ENCODE results near the gene C17orf75.
"Not testable (repeated sequence)": the region's sequence is repeated elsewhere in the genome, so short reads cannot be mapped to it uniquely, and the experiment has no call there.

Gene C17orf75

GRCh38 chr17:32319548-32319905 lies 22.4 kb downstream of the C17orf75 start:
- Histone ChIP-seq H4K91ac (ENCODE audit: low read length) (no peak overlapping the region), H3K4me3 (ENCODE audit: insufficient read depth in 1 of 2, low read depth in 1 of 2, low read length in 2 of 2) (no peak overlapping the region), H3K14ac (ENCODE audit: low read length in 2 of 2) (no peak overlapping the region), H3K9ac (ENCODE audit: low read length) (no peak overlapping the region), H3K4ac (ENCODE audit: low read depth in 1 of 2, low read length in 2 of 2) (no peak overlapping the region), H2BK15ac (ENCODE audit: low read depth, poor library complexity, severe bottlenecking) (no peak overlapping the region), H3K18ac (ENCODE audit: low read depth in 1 of 2, low read length in 2 of 2) (no peak overlapping the region), H2BK5ac (ENCODE audit: low read depth, low read length, poor library complexity, severe bottlenecking) (no peak overlapping the region), H3K27ac (ENCODE audit: low read length, poor library complexity, severe bottlenecking) (no peak overlapping the region), H3K23ac (ENCODE audit: low read length in 2 of 2) (no peak overlapping the region), H2BK12ac (ENCODE audit: low read length in 2 of 2) (no peak overlapping the region), H2AK5ac (ENCODE audit: low read length, severe bottlenecking) (no peak overlapping the region), H3K79me1 (replicated peaks; ENCODE audit: low read length, poor library complexity, severe bottlenecking) (no peaks in the 10 kb centered on the region), H3K4me2 (ENCODE audit: low read length, poor library complexity, severe bottlenecking) (no peak overlapping the region), H3K27me3 (ENCODE audit: control insufficient read depth in 1 of 2, insufficient read depth in 1 of 2, low read length in 2 of 2) (peaks cover 17 to 26% of the 10 kb centered on the region in 2 experiments), H3K4me1 (ENCODE audit: control insufficient read depth, insufficient read depth, low read depth, low read length) (peaks cover 8% of the 10 kb centered on the region), H3K9me3 (ENCODE audit: control insufficient read depth, low read length) (no peaks in the 10 kb centered on the region), H3K36me3 (ENCODE audit: control insufficient read depth in 1 of 2, insufficient read depth in 2 of 2, low read depth in 1 of 2, low read length in 2 of 2) (no peaks in the 10 kb centered on the region), H4K8ac (ENCODE audit: low read length) (no peak overlapping the region), H2BK120ac (ENCODE audit: low read depth, low read length) (no peak overlapping the region), H2AFZ (ENCODE audit: low read depth, low read length) (no peak overlapping the region)
- 19% methylated on average over 5 of the region's 5 CpGs for WGBS
- peak; percentile 58 for DNase-seq

DNA sequence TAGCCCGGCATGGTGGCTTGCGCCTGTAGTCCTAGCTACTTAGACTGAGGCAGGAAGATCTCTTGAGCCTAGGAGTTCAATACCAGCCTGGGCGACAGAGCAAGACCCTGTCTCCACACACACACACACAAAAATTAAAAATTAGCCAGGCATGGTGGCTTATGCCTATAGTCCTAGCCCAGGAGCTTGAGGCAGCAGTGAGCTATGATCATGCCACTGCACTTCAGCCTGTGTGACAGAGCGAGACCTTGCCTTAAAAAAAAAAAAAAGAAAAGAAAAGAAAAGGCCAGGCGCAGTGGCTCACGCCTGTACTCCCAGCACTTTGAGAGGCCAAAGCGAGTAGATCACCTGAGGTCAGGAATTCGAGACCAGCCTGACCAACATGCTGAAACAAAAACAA lies 23.9 kb downstream of the C17orf75 start:
- Histone ChIP-seq H2BK120ac (ENCODE audit: low read depth, low read length) (no peak overlapping the region), H3K9me3 (ENCODE audit: control insufficient read depth, low read length) (no peaks in the 10 kb centered on the region), H3K4me1 (ENCODE audit: control insufficient read depth, insufficient read depth, low read depth, low read length) (peaks cover 1% of the 10 kb centered on the region), H3K79me1 (replicated peaks; ENCODE audit: low read length, poor library complexity, severe bottlenecking) (no peaks in the 10 kb centered on the region), H3K36me3 (ENCODE audit: control insufficient read depth in 1 of 2, insufficient read depth in 2 of 2, low read depth in 1 of 2, low read length in 2 of 2) (no peaks in the 10 kb centered on the region), H3K4me2 (ENCODE audit: low read length, poor library complexity, severe bottlenecking) (no peak overlapping the region), H3K27ac (ENCODE audit: low read length, poor library complexity, severe bottlenecking) (no peak overlapping the region), H3K14ac (ENCODE audit: low read length in 2 of 2) (no peak overlapping the region), H3K23ac (ENCODE audit: low read length in 2 of 2) (no peak overlapping the region), H3K4me3 (ENCODE audit: insufficient read depth in 1 of 2, low read depth in 1 of 2, low read length in 2 of 2) (no peak overlapping the region), H3K9ac (ENCODE audit: low read length) (no peak overlapping the region), H4K8ac (ENCODE audit: low read length) (no peak overlapping the region), H4K91ac (ENCODE audit: low read length) (no peak overlapping the region), H2BK5ac (ENCODE audit: low read depth, low read length, poor library complexity, severe bottlenecking) (no peak overlapping the region), H2BK15ac (ENCODE audit: low read depth, poor library complexity, severe bottlenecking) (no peak overlapping the region), H2AFZ (ENCODE audit: low read depth, low read length) (no peak overlapping the region), H3K18ac (ENCODE audit: low read depth in 1 of 2, low read length in 2 of 2) (no peak overlapping the region), H2AK5ac (ENCODE audit: low read length, severe bottlenecking) (no peak overlapping the region), H3K4ac (ENCODE audit: low read depth in 1 of 2, low read length in 2 of 2) (no peak overlapping the region), H2BK12ac (ENCODE audit: low read length in 2 of 2) (no peak overlapping the region), H3K27me3 (ENCODE audit: control insufficient read depth in 1 of 2, insufficient read depth in 1 of 2, low read length in 2 of 2) (peaks cover 23 to 34% of the 10 kb centered on the region in 2 experiments)
- no peak for DNase-seq
- 98% methylated on average over 3 of the region's 8 CpGs for WGBS

DNA sequence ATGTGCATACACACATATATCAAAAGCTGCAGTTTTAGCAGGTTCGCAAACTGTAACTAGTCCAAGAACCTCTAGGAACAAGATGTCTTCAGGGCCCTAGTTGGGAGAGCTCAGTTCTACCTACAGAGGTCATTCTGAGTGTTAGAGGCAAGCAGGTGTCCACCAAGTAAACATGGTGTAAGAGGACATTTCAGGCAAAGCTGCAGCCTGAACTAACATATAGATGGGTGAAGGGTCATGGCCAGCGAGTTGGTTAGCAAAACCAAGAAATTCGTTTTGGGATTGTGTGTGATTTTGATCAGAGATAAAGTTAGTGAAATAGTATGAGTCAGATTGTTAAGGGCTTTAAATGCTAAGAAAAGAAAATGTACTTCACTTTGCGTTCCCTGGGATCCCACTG lies 24.6 kb downstream of the C17orf75 start:
- Histone ChIP-seq H4K8ac (ENCODE audit: low read length) (no peak overlapping the region), H3K4ac (ENCODE audit: low read depth in 1 of 2, low read length in 2 of 2) (no peak overlapping the region), H2BK15ac (ENCODE audit: low read depth, poor library complexity, severe bottlenecking) (no peak overlapping the region), H3K14ac (ENCODE audit: low read length in 2 of 2) (no peak overlapping the region), H3K4me3 (ENCODE audit: insufficient read depth in 1 of 2, low read depth in 1 of 2, low read length in 2 of 2) (no peak overlapping the region), H2BK12ac (ENCODE audit: low read length in 2 of 2) (no peak overlapping the region), H3K36me3 (ENCODE audit: control insufficient read depth in 1 of 2, insufficient read depth in 2 of 2, low read depth in 1 of 2, low read length in 2 of 2) (no peaks in the 10 kb centered on the region), H4K91ac (ENCODE audit: low read length) (no peak overlapping the region), H3K79me1 (replicated peaks; ENCODE audit: low read length, poor library complexity, severe bottlenecking) (no peaks in the 10 kb centered on the region), H3K23ac (ENCODE audit: low read length in 2 of 2) (no peak overlapping the region), H3K9ac (ENCODE audit: low read length) (no peak overlapping the region), H2BK120ac (ENCODE audit: low read depth, low read length) (no peak overlapping the region), H3K27me3 (ENCODE audit: control insufficient read depth in 1 of 2, insufficient read depth in 1 of 2, low read length in 2 of 2) (peaks cover 23 to 34% of the 10 kb centered on the region in 2 experiments), H3K18ac (ENCODE audit: low read depth in 1 of 2, low read length in 2 of 2) (no peak overlapping the region), H2AFZ (ENCODE audit: low read depth, low read length) (no peak overlapping the region), H2BK5ac (ENCODE audit: low read depth, low read length, poor library complexity, severe bottlenecking) (no peak overlapping the region), H3K9me3 (ENCODE audit: control insufficient read depth, low read length) (no peaks in the 10 kb centered on the region), H3K27ac (ENCODE audit: low read length, poor library complexity, severe bottlenecking) (no peak overlapping the region), H3K4me2 (ENCODE audit: low read length, poor library complexity, severe bottlenecking) (no peak overlapping the region), H3K4me1 (ENCODE audit: control insufficient read depth, insufficient read depth, low read depth, low read length) (no peaks in the 10 kb centered on the region), H2AK5ac (ENCODE audit: low read length, severe bottlenecking) (no peak overlapping the region)
- no peak for DNase-seq
- WGBS = 77% methylated on average over 4 of the region's 4 CpGs

DNA sequence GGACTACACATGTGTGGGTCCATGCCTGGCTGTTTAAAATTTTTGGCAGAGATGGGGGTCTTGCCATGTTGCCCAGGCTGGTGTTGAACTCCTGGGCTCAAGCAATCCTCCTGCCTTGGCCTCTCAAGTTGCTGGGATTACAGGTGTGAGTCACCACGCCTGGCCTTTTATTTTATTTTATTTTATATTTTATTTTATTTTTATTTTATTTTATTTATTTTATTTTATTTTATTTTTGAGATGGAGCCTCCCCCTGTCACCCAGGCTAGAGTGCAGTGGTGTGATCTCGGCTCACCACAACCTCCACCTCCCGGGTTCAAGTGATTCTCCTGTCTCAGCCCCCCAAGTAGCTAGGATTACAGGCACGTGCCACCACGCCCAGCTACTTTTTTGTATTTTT lies 25.3 kb downstream of the C17orf75 start:
- H3K14ac ChIP-seq (ENCODE audit: low read length in 2 of 2); DNase-seq; H4K91ac ChIP-seq (ENCODE audit: low read length); H3K18ac ChIP-seq (ENCODE audit: low read depth in 1 of 2, low read length in 2 of 2); H2BK12ac ChIP-seq (ENCODE audit: low read length in 2 of 2); H2BK120ac ChIP-seq (ENCODE audit: low read depth, low read length); H2AK5ac ChIP-seq (ENCODE audit: low read length, severe bottlenecking); H3K9ac ChIP-seq (ENCODE audit: low read length); H3K4me2 ChIP-seq (ENCODE audit: low read length, poor library complexity, severe bottlenecking); H2BK5ac ChIP-seq (ENCODE audit: low read depth, low read length, poor library complexity, severe bottlenecking); H4K8ac ChIP-seq (ENCODE audit: low read length); H3K79me1 ChIP-seq (replicated peaks; ENCODE audit: low read length, poor library complexity, severe bottlenecking); H3K27ac ChIP-seq (ENCODE audit: low read length, poor library complexity, severe bottlenecking); H2AFZ ChIP-seq (ENCODE audit: low read depth, low read length); H3K9me3 ChIP-seq (ENCODE audit: control insufficient read depth, low read length); H3K36me3 ChIP-seq (ENCODE audit: control insufficient read depth in 1 of 2, insufficient read depth in 2 of 2, low read depth in 1 of 2, low read length in 2 of 2); H3K23ac ChIP-seq (ENCODE audit: low read length in 2 of 2); H3K4me1 ChIP-seq (ENCODE audit: control insufficient read depth, insufficient read depth, low read depth, low read length); H3K4ac ChIP-seq (ENCODE audit: low read depth in 1 of 2, low read length in 2 of 2); H2BK15ac ChIP-seq (ENCODE audit: low read depth, poor library complexity, severe bottlenecking); H3K4me3 ChIP-seq (ENCODE audit: insufficient read depth in 1 of 2, low read depth in 1 of 2, low read length in 2 of 2): not testable (repeated sequence)
- peaks cover 23 to 34% of the 10 kb centered on the region in 2 experiments for H3K27me3 ChIP-seq (ENCODE audit: control insufficient read depth in 1 of 2, insufficient read depth in 1 of 2, low read length in 2 of 2)
- 94% methylated on average over 4 of the region's 5 CpGs for WGBS
